Left cardiac atrium (tissue), 4 donors: Measurements from ENCODE around the gene ARHGEF4. TPM values are rescaled to one million over a fixed set of nuclear protein-coding genes. Genes with fewer than 3 reads are reported as not detected.

Experiments
- ATAC-seq, 2 donors: fragments of 200-7000 bp; cut with Tn5 transposase; one replicate each; pipeline ENCODE4 v1.9.1; 2020; ENCODE audit warnings: mild to moderate bottlenecking in 2 of 2, moderate library complexity in 2 of 2
- DNase-seq: peaks from one replicate; pipeline ENCODE4 v3.0.0-alpha.2; 2020
- intact Hi-C, 2 donors: fragments of 100-400 bp; cut with DNase I; formaldehyde crosslinking; loops; one replicate each; pipeline versions ENCODE4 v1.14.1 to v1.15.1; 2022 to 2023
- total RNA-seq, 2 donors: library from RNA; stranded (reverse); fragmentation: NEBNext Ultra II Directional; extraction: Animal tissue kit (Norgen Biotek cat#: 25700); gene quantifications; one replicate each; pipeline ENCODE4 v1.2.1, GENCODE V29; 2021
- donor health status: DM: no; HTN: yes; CAD: no.
- donor health status: DM: no; HTN: yes; CAD: no; lungs with severe emphysema.
- donor health status: DM: yes; HTN: yes; CAD: no.
- donor health status: Dilated cardiomyopathy.

ARHGEF4 gene
- total RNA-seq, 2 donors from 2014 or later, result 3.9 to 8.3 TPM

DNA sequence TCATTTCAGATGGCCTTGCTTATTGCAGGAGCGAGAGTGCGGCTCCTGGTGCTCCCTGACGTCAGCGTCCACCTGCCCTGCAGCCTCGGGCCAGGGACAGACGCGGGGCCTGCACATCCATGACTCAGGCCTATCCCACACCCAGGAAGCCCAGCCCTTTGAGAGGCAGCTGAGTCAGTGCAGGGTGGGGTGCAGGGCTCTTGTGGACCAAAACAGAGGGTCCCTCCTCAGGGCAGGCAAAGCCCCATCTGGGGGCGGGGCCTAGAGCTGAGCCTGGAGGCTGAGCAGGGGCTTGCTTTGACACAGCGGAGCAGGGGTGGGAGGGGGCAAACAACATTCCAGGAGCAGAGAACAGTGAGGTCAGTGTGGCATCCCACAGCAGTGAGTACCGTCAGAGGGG, 7.7 kb upstream of the ARHGEF4 start:
- DNase-seq, result no peak
- intact Hi-C loops, result no loop called here

DNA sequence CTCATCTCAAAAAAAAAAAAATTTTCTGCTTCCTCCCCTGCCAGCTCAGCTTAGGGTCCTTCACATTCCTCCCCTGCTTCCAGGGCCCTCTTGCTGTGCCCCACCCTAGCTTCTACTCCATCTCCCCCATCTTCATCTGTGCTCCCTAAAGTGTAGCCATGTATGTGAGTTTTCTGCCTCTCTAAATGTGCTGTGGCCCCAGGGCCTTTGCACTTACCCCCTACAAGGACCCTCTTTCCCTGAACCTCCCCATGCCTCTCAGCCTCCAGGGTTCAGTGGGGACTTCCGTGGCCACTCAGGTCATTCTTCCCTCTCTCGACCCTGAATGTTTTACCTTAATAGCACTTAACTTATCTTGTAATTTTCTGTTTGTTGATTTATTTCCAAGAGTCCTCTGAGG, 6.2 kb upstream of the ARHGEF4 start:
- ATAC-seq, result no peak
- intact Hi-C loops, result no loop called here
- no peak for DNase-seq

More for the DNA sequence above, 7.7 kb upstream of the ARHGEF4 start:
- ATAC-seq, result no peak

- intact Hi-C loops, result no loop called here
- DNase-seq (no peak), ATAC-seq (no peak)
Measured at GRCh38 chr2:130831356-130831755, 5.4 kb upstream of the ARHGEF4 start.

DNA sequence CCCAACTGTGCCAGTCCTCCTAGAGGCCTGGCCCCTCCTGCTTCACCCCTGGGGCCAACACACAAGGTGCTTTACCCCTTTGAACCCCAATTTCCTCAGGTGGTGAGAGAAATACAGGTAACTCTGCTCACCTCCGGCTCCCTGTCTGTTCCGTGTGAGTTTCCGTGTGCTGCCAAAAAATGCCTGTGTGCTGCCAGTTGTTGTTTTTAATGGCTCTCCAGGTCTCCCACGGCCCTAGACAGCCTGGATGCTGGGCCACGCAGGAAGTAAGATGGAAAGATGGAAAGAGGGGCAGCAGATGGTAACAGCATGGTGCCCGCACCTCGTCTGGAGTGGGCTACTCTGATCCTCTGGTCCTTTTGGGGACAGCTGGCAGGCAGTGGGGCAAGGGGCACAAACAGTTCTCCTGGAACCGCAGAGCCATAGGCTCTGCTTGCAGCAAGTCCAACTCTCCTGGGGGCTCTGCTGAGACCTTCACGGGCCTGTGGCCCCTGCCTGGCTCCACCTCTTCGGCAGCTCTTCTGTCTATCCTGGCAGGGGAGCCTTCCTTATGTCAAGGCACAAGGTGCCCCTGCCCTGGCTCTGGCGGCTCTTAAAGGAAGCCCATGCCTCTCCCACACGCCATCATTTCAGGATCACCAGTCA, 4.3 kb upstream of the ARHGEF4 start:
- DNase-seq, result no peak
- intact Hi-C loops, result no loop called here
- no peak for ATAC-seq

DNA sequence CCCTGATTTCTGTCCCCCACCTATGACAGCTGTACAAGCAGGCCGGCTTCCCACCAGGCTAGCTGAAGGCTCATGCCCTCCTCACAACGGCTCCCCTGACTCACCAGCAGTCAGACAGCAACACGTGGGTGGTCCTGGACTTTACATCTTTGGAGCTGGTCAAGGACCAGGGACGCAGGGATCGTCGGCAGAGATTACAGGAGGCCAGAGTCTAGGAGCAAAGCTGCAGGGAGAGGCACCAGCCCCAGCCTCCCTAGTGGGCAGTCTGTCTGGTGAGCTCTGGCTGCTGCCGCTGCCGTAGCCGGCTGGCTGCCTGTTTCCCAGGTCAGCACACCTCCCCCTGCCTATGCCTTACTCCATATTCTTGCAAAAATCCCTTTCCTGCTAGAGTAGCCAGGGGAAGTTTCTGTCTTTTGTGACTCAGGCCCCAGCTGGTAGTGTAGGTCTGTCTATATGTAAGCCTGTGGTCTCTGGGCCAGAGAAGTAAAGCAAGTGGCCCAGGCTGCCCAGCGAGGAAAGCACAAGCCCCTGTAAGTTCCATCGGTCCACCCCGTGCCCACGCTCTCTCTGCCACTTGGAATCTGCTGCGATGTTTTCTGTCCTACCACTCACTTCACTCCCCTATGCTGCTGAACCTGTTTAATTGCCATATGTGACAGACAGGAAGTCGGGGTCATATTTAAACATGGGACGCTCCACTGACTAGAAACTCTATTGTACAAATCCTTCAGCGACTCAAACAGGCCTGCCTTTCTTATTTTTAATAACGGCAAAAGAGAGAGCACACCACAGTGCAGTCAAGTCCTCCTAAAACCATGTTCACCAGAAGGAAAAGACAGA, 2.4 kb upstream of the ARHGEF4 start:
- no peak for DNase-seq
- intact Hi-C loops, result no loop called here

DNA sequence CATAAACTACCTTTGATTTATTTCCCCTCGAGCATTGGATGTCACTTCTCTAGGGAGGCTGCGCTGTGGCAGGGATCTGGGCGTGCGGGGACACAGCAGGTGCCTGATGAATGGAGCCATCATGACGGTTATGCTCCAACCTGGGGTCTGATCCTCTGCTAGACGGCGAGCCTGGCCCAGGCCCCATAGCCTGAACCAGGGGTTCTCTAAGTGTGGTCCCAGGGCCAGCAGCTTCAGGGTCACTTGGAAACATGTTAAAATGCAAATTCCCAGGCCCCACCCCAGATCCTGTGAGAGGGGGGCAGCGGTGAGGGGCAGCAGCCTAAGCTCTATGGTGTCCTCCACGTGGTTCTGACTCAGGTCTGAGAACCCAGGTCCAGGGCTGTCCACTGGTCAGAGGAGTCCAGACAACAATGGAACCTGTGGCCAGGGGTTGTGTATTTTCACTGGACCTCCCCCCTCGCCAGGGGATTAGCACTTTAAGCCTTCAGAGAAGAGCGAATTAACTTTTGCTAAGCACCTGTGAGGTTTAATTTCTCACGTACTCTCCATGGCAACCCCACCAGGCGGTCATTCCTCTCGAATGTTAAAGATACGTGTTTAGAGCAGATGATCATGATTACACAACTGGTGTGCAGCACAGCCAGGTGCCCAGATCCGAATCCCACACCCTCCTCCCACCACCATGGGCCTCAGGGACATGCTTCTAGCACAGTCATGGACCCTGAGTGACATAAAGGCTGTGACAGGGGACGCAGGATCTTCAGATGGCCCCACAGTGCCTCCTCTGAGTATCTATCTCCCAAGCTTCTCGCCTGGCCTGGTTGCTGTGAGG, 1.6 kb upstream of the ARHGEF4 start:
- intact Hi-C loops, result no loop called here
- ATAC-seq (no peak), DNase-seq (no peak)

More for the DNA sequence above, 2.4 kb upstream of the ARHGEF4 start:
- ATAC-seq, result no peak

DNA sequence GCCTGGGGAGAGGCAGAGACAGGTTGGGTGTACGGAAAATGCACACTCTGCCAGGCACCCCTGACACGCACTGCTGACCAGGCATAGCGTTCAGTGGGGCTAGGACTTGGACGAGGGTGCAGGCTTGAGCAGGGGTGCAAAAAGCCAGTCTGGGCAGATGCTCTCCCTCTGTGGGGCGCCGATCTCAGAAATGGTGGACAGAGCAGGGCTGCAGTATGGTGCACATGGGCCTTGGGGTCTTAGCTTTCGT, 1.0 kb upstream of the ARHGEF4 start:
- intact Hi-C loops, result no loop called here
- no peak for DNase-seq
- no peak for ATAC-seq

DNA sequence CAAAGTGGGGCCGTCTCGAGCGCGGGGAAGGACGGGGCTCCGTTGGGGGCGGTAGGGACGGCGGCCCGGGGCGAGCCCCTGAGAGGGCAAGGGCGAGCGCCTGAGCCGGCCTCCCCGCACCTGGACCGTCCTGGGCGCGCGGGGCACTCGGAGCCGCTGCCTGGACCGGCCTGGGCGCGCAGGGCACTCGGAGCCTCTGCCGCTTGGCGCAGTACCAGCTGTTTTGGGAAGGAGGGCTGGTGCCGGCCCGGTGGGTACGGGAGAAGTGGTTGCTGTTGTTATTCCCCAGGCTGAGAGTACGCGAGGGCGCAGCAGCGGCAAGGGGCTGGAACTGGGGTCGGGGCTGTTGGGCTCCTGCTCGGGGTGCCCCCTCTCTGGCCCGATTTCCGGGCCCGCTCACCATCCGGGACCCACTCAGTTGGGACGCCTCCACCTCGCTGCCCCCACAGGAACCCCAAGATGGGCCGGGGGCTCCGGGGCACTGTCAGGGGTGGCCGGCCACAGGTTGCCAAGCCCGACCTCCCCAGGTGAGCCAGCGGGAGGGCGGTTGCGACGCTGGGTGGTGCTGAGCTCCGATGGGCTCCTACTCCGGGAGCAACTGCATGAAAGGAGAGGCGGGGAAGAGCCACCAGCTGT, 579 bp downstream of the ARHGEF4 start:
- ATAC-seq (no peak), DNase-seq (no peak)
- intact Hi-C loops, result no loop called here

DNA sequence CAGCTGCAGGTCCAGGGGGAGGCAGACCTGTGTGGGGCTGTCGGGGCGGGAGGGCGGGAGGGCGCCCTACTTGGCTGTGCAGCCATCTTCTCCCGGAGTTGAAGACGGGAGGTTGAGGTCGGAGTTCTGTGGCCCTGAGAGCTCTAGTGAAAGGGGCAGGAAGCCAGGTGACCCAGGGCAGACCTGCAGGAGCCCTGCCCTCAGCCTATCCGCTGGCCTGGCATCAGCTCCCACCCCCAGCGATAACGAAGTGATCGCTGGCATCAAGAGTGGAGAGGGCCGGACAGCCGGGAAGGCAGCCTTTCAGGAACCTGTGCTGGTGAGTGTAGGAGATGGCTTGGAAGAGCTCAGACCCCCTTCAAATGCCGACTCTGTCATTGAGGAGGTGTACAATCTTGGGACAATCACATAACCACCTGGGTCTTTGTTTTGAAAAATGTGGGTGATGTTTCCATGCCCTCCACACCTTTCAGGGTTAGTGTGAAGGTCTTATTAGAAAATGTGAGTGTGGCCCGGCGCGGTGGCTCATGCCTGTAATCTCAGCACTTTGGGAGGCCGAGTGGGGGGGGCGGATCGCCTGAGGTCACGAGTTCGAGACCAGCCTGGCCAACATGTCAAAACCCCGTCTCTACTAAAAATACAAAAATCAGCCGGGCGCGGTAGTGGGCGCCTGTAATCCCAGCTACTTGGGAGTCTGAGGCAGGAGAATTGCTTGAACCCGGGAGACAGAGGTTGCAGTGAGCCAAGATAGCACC, 1.3 kb downstream of the ARHGEF4 start:
- DNase-seq (no peak), ATAC-seq (no peak)
- intact Hi-C loops, result no loop called here

GRCh38 chr2:130839011-130839780, 2.5 kb downstream of the ARHGEF4 start:
- intact Hi-C loops, result no loop called here
- no peak for DNase-seq
- no peak for ATAC-seq

DNA sequence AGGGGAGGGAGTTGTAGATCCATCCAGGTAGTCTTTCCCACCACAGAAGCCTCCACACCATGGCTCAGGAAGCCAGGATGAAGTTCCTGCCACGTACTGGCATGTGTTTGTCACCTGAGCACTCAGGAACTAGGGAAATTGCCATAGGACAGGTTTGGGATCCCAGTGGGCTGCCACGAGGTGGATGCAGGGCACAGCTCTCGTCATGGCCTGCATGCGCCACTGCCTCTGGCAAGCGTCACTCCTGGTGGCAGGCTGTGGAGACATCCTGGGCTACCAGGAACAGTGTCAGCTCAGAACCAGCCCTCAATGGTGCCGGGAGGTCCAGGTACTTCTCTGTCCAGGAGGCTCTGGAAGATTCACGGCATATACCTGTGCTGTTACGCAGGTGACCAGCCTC, 3.8 kb downstream of the ARHGEF4 start:
- ATAC-seq, result no peak

DNA sequence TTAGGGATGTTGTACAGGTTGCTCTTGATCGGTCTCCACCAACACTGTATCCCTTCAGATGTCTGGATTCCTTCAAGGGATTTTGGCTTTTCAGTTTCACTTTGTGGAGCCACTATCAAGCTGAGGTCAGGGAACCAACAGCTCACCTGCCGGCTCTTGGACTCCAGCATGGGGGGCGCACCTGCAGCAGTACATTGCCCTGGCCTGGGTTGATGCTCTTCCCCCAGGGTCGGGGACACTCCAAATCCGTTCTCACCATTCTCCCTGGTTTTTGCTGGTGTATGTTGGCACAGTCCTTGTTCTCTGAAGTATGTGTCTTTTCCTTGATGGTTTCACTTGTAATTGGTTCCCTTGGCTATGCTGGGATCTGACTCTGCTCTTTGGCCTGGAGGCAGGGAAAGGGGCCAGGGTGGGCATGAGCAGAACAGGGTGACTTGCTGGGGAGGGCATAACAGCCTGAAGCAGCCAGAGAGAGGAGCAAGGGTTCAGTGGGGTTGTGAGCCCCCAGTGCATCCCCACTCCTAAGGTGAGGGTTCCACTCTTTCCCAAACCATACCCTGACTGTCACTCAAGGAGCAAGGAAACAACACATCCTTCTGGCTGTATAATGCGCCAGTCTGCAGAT, 5.1 kb downstream of the ARHGEF4 start:
- DNase-seq (no peak), ATAC-seq (no peak)
- intact Hi-C loops, result no loop called here

More for the DNA sequence above, 3.8 kb downstream of the ARHGEF4 start:
- intact Hi-C loops, result no loop called here
- no peak for DNase-seq

GRCh38 chr2:130842770-130843169, 6.1 kb downstream of the ARHGEF4 start:
- no peak for DNase-seq
- intact Hi-C loops, result no loop called here
- ATAC-seq, result no peak

DNA sequence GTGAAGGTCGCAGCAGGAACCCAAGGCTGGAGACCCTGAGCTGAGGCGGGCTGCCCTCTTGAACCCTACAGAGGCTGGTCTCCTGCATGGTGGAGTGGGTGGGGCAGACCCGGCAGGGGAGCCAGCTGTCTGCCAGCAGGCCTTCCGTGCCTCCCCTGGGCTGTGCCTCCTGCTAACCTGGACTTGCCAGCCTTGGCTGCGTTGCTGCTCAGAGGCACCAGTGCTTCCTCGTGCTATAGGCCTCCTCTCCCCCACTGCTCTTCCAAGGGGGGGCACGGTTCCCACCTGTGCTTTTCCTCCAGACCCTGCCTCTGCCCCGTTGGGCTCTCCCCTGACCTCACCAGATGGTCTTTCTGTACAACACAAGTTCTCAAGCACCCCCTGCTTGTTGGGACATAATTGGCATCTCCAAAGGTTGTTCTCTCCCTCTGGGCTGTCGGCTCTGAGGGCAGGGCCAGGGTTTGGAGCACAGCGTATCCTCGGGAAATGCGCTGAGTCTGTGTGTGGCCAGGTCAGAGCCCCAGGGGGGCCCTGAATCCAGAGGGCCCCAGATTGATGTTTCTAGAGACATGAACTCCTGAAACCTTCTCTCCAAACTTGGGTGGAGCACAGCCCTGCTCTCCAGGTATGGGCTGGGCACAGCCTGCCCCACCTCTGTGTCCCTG, 6.7 kb downstream of the ARHGEF4 start:
- DNase-seq (no peak), ATAC-seq (no peak)
- intact Hi-C loops, result no loop called here

- ATAC-seq (no peak), DNase-seq (no peak)
- intact Hi-C loops, result no loop called here
Measured at GRCh38 chr2:130844161-130844560, 7.4 kb downstream of the ARHGEF4 start.

GRCh38 chr2:130845505-130846085, 8.9 kb downstream of the ARHGEF4 start:
- DNase-seq (no peak), ATAC-seq (no peak)
- intact Hi-C loops, result no loop called here

GRCh38 chr2:130846233-130846632, 9.5 kb downstream of the ARHGEF4 start:
- no peak for ATAC-seq
- DNase-seq, result no peak
- intact Hi-C loops, result no loop called here
